Colonic mucosa (tissue), 4 donors: Measurements from ENCODE around the gene SSBP1. TPM values are rescaled to one million over a fixed set of nuclear protein-coding genes. Genes with fewer than 3 reads are reported as not detected.

Experiments
- DNase-seq: peaks from one replicate; pipeline ENCODE4 v3.0.0-alpha.2; 2020
- H3K27ac ChIP-seq: fragments of 200-600 bp; one replicate; pipeline ENCODE4 v1.8.0; 2021
- H3K27me3 ChIP-seq: fragments of 200-600 bp; one replicate; pipeline ENCODE4 v1.8.0; 2021
- H3K36me3 ChIP-seq: fragments of 200-600 bp; one replicate; pipeline ENCODE4 v1.8.0; 2021
- H3K4me1 ChIP-seq: fragments of 200-600 bp; one replicate; pipeline ENCODE4 v1.8.0; 2021; ENCODE audit warnings: mild to moderate bottlenecking
- H3K4me3 ChIP-seq: fragments of 200-600 bp; one replicate; pipeline ENCODE4 v1.8.0; 2021
- H3K9ac ChIP-seq, 2 donors: one replicate each; pipeline ENCODE4 v1.7.0; 2013; ENCODE audit warnings: control low read depth in 2 of 2, low read depth in 2 of 2, low read length in 2 of 2
- H3K9me3 ChIP-seq: fragments of 200-600 bp; one replicate; pipeline ENCODE4 v1.8.0; 2021
- CTCF ChIP-seq: fragments of 200-600 bp; IDR thresholded peaks from one replicate; pipeline ENCODE4 v1.8.0; 2022; ENCODE audit warnings: antibody characterized with exemption, mild to moderate bottlenecking
- intact Hi-C: fragments of 100-400 bp; cut with DNase I; formaldehyde crosslinking; loops from one replicate; pipeline ENCODE4 v1.14.1; 2022
- total RNA-seq, 2 donors: library from RNA; stranded (reverse); fragmentation: NEBNext Ultra II Directional in 1 of 2; extraction: Animal tissue kit (Norgen Biotek cat#: 25700) in 1 of 2; gene quantifications; one replicate each; pipeline ENCODE4 v1.2.1, GENCODE V29; 2021
- donor health status: healthy.
- donor health status: DM: no; HTN: no; CAD: no.
- donor health status: DM: no; HTN: no; CAD: no.

Gene SSBP1
- total RNA-seq, 2 donors from 2014 or later, result 76.7 to 130 TPM

GRCh38 chr7:141715018-141715417 lies 23.1 kb upstream of the SSBP1 start:
- no peak for TF ChIP-seq CTCF
- Histone ChIP-seq H3K4me3 (no peak overlapping the region), H3K4me1 (no peaks in the 10 kb centered on the region), H3K36me3 (no peaks in the 10 kb centered on the region), H3K27me3 (no peaks in the 10 kb centered on the region), H3K27ac (no peak overlapping the region), H3K9me3 (no peaks in the 10 kb centered on the region), H3K9ac (no peak overlapping the region)
- intact Hi-C loops, result no loop called here
- DNase-seq, result no peak

GRCh38 chr7:141715794-141716689 lies 22.1 kb upstream of the SSBP1 start:
- no peak for DNase-seq
- no peak overlapping the region for H3K27ac ChIP-seq
- no peak overlapping the region for H3K9ac ChIP-seq
- intact Hi-C loops, result no loop called here
- no peak for TF ChIP-seq CTCF
- H3K4me1 ChIP-seq, result no peaks in the 10 kb centered on the region
- no peaks in the 10 kb centered on the region for H3K36me3 ChIP-seq
- H3K9me3 ChIP-seq, result no peaks in the 10 kb centered on the region
- no peaks in the 10 kb centered on the region for H3K27me3 ChIP-seq
- H3K4me3 ChIP-seq, result no peak overlapping the region

GRCh38 chr7:141717450-141717849 lies 20.7 kb upstream of the SSBP1 start:
- Histone ChIP-seq H3K27ac (no peak overlapping the region), H3K27me3 (no peaks in the 10 kb centered on the region), H3K36me3 (no peaks in the 10 kb centered on the region), H3K4me3 (no peak overlapping the region), H3K4me1 (no peaks in the 10 kb centered on the region), H3K9ac (no peak overlapping the region), H3K9me3 (no peaks in the 10 kb centered on the region)
- DNase-seq, result no peak
- intact Hi-C loops, result no loop called here
- TF ChIP-seq CTCF, result no peak

GRCh38 chr7:141722529-141722928 lies 15.6 kb upstream of the SSBP1 start:
- H3K4me1 ChIP-seq, result no peaks in the 10 kb centered on the region
- H3K27me3 ChIP-seq, result no peaks in the 10 kb centered on the region
- H3K4me3 ChIP-seq, result no peak overlapping the region
- intact Hi-C loops, result no loop called here
- no peak for DNase-seq
- no peak overlapping the region for H3K27ac ChIP-seq
- no peaks in the 10 kb centered on the region for H3K36me3 ChIP-seq
- TF ChIP-seq CTCF, result no peak
- no peaks in the 10 kb centered on the region for H3K9me3 ChIP-seq
- H3K9ac ChIP-seq, result no peak overlapping the region

GRCh38 chr7:141729020-141729419 lies 9.1 kb upstream of the SSBP1 start:
- intact Hi-C loops, result no loop called here
- H3K36me3 ChIP-seq, result no peaks in the 10 kb centered on the region
- no peak overlapping the region for H3K4me3 ChIP-seq
- no peak for DNase-seq
- no peaks in the 10 kb centered on the region for H3K4me1 ChIP-seq
- no peaks in the 10 kb centered on the region for H3K27me3 ChIP-seq
- H3K27ac ChIP-seq, result no peak overlapping the region
- TF ChIP-seq CTCF, result no peak
- H3K9ac ChIP-seq, result no peak overlapping the region
- no peaks in the 10 kb centered on the region for H3K9me3 ChIP-seq
